ENCODE data around the gene DEPDC7.

DNA sequence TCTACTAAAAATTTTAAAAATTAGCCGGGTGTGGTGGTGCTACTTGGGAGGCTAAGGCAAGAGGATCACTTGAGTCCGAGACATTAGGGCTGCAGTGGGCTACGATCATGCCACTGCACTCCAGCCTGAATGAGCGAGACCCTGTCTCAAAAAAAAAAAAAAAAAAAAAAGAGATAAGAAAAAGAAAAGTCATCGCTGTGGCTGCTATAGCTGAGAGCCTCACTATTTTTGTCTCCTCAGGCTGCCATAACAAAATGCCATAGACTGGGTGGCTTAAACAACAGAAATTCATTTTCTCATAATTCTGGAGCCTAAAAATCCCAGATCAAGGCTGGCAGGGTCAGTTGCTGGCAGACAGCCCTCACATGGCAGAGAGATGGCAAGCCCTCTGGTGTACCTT lies 30.1 kb upstream of the DEPDC7 start:
- TF ChIP-seq, protein P1, sequence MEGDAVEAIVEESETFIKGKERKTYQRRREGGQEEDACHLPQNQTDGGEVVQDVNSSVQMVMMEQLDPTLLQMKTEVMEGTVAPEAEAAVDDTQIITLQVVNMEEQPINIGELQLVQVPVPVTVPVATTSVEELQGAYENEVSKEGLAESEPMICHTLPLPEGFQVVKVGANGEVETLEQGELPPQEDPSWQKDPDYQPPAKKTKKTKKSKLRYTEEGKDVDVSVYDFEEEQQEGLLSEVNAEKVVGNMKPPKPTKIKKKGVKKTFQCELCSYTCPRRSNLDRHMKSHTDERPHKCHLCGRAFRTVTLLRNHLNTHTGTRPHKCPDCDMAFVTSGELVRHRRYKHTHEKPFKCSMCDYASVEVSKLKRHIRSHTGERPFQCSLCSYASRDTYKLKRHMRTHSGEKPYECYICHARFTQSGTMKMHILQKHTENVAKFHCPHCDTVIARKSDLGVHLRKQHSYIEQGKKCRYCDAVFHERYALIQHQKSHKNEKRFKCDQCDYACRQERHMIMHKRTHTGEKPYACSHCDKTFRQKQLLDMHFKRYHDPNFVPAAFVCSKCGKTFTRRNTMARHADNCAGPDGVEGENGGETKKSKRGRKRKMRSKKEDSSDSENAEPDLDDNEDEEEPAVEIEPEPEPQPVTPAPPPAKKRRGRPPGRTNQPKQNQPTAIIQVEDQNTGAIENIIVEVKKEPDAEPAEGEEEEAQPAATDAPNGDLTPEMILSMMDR (CRISPR knock-in tag; IDR thresholded peaks at IDR 0.05), result no peak
- TF ChIP-seq FOXP1 (IDR thresholded peaks at IDR 0.05) (no peak), FOXP1 (CRISPR knock-in tag; IDR thresholded peaks at IDR 0.05) (no peak), SRSF4 (IDR thresholded peaks at IDR 0.05; ENCODE audit: low read depth, low read length, poor library complexity, severe bottlenecking) (no peak), TARDBP (CRISPR knock-in tag; IDR thresholded peaks at IDR 0.05) (no peak), JUND (CRISPR knock-in tag; IDR thresholded peaks at IDR 0.05) (no peak)
